HepG2 (cell line): ENCODE results near the gene U2AF1L4. TPM values are rescaled to one million over a fixed set of nuclear protein-coding genes. Genes with fewer than 3 reads are reported as not detected.

ENCODE experiments used
- CBX5 ChIP-seq: sonication (generic); formaldehyde crosslinking; IDR thresholded peaks from 2 replicates; pipeline ENCODE4 v1.4.0; 2020; ENCODE audit warnings: missing genetic modification reagents, borderline replicate concordance
- CEBPG ChIP-seq: IDR thresholded peaks from 2 replicates; pipeline ENCODE4 v1.6.1; 2016
- ELF3 ChIP-seq: IDR thresholded peaks from 2 replicates; pipeline ENCODE4 v1.6.1; 2016; ENCODE audit warnings: missing genetic modification reagents, missing compliant biosample characterization
- ELK4 ChIP-seq: sonication (generic); formaldehyde crosslinking; IDR thresholded peaks from 2 replicates; pipeline ENCODE4 v1.9.0; 2021; ENCODE audit warnings: missing genetic modification reagents, borderline replicate concordance
- GATAD1 ChIP-seq: IDR thresholded peaks from 2 replicates; pipeline ENCODE4 v1.6.1; 2016; ENCODE audit warnings: missing genetic modification reagents, missing compliant biosample characterization
- GTF2F1 ChIP-seq: fragments of 150-350 bp; IDR thresholded peaks from 2 replicates; pipeline ENCODE4 v1.6.1; 2014; ENCODE audit warnings: low read length
- HCFC1 ChIP-seq: fragments of 150-350 bp; IDR thresholded peaks from 2 replicates; pipeline ENCODE4 v1.6.1; 2014; ENCODE audit warnings: low read depth, low read length
- IRF1 ChIP-seq: sonication (generic); formaldehyde crosslinking; IDR thresholded peaks from 2 replicates; pipeline ENCODE4 v1.4.0; 2020; ENCODE audit warnings: low read depth, mild to moderate bottlenecking, missing genetic modification reagents
- KDM3A ChIP-seq: IDR thresholded peaks from 2 replicates; pipeline ENCODE4 v1.6.1; 2018; ENCODE audit warnings: low read depth, missing compliant biosample characterization
- NFRKB ChIP-seq: fragments of 450-650 bp; IDR thresholded peaks from 2 replicates; pipeline ENCODE4 v1.6.1; 2017
- NR2F2 ChIP-seq: IDR thresholded peaks from 2 replicates; pipeline ENCODE4 v1.6.1; 2012; ENCODE audit warnings: low read depth, inconsistent platforms, borderline replicate concordance
- PHF5A ChIP-seq: IDR thresholded peaks from one replicate; pipeline ENCODE4 v1.6.1; 2018; ENCODE audit warnings: low read depth, missing genetic modification reagents; ENCODE audit not compliant: unreplicated experiment
- REPIN1 ChIP-seq: sonication (generic); formaldehyde crosslinking; IDR thresholded peaks from 2 replicates; pipeline ENCODE4 v1.8.0; 2022; ENCODE audit warnings: missing genetic modification reagents, low read depth, mild to moderate bottlenecking, borderline replicate concordance
- SALL1 ChIP-seq: sonication (generic); formaldehyde crosslinking; IDR thresholded peaks from 2 replicates; pipeline ENCODE4 v1.8.0; 2022; ENCODE audit warnings: mild to moderate bottlenecking, missing genetic modification reagents
- SMARCE1 ChIP-seq: fragments of 450-650 bp; IDR thresholded peaks from 2 replicates; pipeline ENCODE4 v1.6.1; 2017; ENCODE audit warnings: borderline replicate concordance
- SNAPC5 ChIP-seq: sonication (generic); formaldehyde crosslinking; IDR thresholded peaks from 2 replicates; pipeline ENCODE4 v1.8.1; 2023; ENCODE audit warnings: mild to moderate bottlenecking, missing genetic modification reagents, borderline replicate concordance
- ZBTB25 ChIP-seq: IDR thresholded peaks from 2 replicates; pipeline ENCODE4 v1.6.1; 2018; ENCODE audit warnings: missing genetic modification reagents
- ZNF138 ChIP-seq: sonication (generic); formaldehyde crosslinking; IDR thresholded peaks from 2 replicates; pipeline ENCODE4 v1.5.0; 2020; ENCODE audit warnings: mild to moderate bottlenecking, low read depth, missing genetic modification reagents
- ZNF160 ChIP-seq: sonication (generic); formaldehyde crosslinking; IDR thresholded peaks from 2 replicates; pipeline ENCODE4 v1.8.0; 2022; ENCODE audit warnings: mild to moderate bottlenecking, inconsistent platforms, missing genetic modification reagents
- ZNF335 ChIP-seq: sonication (generic); formaldehyde crosslinking; IDR thresholded peaks from 2 replicates; pipeline ENCODE4 v1.4.0; 2020; ENCODE audit warnings: missing genetic modification reagents
- ZNF484 ChIP-seq: sonication (generic); formaldehyde crosslinking; IDR thresholded peaks from 2 replicates; pipeline ENCODE4 v1.5.1; 2020; ENCODE audit warnings: mild to moderate bottlenecking, low read depth, missing genetic modification reagents, borderline replicate concordance
- polyA plus RNA-seq, 8 experiments: library from polyadenylated mRNA; depleted of rRNA in 3 of 8; stranded (reverse) in 7 of 8; unstranded in 1 of 8; fragments of >200 nt; fragmentation: Illumina TruSeq in 4 of 8; extraction: Trizol in 4 of 8; gene quantifications; 2 replicates each; pipeline versions ENCODE4 v1.2.1 to v1.2.3, GENCODE V29; 2011 to 2016; ENCODE audit warnings: low read depth in 4 of 8, missing spikeins in 1 of 8, mixed read lengths in 1 of 8; ENCODE audit not compliant: insufficient read depth in 1 of 8
- total RNA-seq, 5 experiments: library from RNA; depleted of rRNA; stranded (reverse); fragments of >200 nt; fragmentation: Illumina TruSeq; extraction: Trizol; gene quantifications; 2 replicates each; pipeline ENCODE4 v1.2.3, GENCODE V29; 2016; ENCODE audit warnings: low read depth in 1 of 5
- TF ChIP-seq, protein P1 (sequence below): sonication (generic); formaldehyde crosslinking; IDR thresholded peaks from 2 replicates; pipeline ENCODE4 v1.4.0; 2020; ENCODE audit warnings: mild to moderate bottlenecking, missing genetic modification reagents
- TF ChIP-seq, protein P2 (sequence below): sonication (generic); formaldehyde crosslinking; IDR thresholded peaks from 2 replicates; pipeline ENCODE4 v1.4.0; 2020; ENCODE audit warnings: missing genetic modification reagents
- TF ChIP-seq, protein P3 (sequence below): sonication (generic); formaldehyde crosslinking; IDR thresholded peaks from 2 replicates; pipeline ENCODE4 v1.4.0; 2020; ENCODE audit warnings: missing genetic modification reagents, mild to moderate bottlenecking, borderline replicate concordance

U2AF1L4 gene
- total and polyA plus RNA-seq, 2 of the 13 experiments (the other 11 are each of a cell fraction or from before 2014, with no cell fraction given), result 7.9 to 15.4 TPM

DNA sequence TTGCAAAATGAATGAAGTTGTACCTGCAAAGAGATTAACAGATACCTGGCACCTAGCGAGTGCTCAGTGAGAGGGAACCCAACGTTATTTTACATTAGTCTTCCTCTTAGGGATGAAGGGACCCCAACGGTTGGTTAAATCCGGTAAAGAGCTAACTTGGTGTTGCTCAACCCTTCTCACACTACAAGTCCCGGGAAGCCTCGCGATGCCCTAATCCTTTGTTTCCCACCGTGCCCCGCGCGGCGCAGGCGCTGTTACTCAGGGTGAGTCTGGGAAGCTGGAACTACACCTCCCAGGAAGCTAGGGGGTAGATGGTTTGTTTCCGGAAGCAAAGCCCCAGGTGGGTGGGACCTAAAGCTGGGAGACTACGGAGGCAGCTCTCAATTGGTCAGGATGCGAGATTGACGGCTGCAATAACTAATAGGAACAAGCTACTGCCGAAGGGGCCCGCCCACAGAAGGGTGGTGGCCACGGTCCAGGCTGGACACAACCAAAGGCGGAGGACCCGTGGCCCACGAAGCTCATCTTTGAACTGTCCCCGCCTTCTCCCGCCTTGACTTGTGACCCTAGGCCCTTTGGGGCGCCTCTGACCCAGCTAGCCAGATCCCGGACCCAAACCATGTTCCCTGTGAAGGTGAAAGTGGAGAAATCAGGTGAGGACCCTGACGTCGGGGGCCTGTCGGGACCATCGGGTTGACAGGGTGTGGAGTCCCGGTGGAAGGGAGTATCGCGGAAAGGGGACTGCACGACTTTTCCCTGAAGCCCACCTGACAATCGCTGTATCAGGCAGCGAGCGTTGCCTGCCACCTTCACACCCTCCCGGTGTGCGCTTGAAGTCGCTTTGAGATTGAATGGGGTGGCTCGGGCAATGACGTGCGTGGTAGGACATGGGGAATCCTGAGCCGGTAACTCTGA, 3.1 kb upstream of the U2AF1L4 start, which contains the start of gene LIN37 (continued):
- no peak for TF ChIP-seq IRF1 (CRISPR knock-in tag)
- peak; percentile 95 for TF ChIP-seq HCFC1
- TF ChIP-seq ZNF160 (CRISPR knock-in tag), result no peak
- TF ChIP-seq, protein P1, sequence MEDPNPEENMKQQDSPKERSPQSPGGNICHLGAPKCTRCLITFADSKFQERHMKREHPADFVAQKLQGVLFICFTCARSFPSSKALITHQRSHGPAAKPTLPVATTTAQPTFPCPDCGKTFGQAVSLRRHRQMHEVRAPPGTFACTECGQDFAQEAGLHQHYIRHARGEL, result no peak
- TF ChIP-seq GTF2F1, result no peak
- TF ChIP-seq ZBTB25, result no peak; the same call in 1 of the 2 replicates
- TF ChIP-seq PHF5A (CRISPR knock-in tag), result no peak
- peak; percentile 97 for TF ChIP-seq CEBPG (CRISPR knock-in tag)
- TF ChIP-seq ZNF138 (CRISPR knock-in tag), result no peak
- TF ChIP-seq SMARCE1, result no peak
- peak; percentile 34; the same call in 1 of the 2 replicates for TF ChIP-seq ZNF335 (CRISPR knock-in tag)
- TF ChIP-seq SNAPC5 (CRISPR knock-in tag), result 0 out of 2 replicates have a peak, but pooled peaks have one; percentile 46
- TF ChIP-seq, protein P2, sequence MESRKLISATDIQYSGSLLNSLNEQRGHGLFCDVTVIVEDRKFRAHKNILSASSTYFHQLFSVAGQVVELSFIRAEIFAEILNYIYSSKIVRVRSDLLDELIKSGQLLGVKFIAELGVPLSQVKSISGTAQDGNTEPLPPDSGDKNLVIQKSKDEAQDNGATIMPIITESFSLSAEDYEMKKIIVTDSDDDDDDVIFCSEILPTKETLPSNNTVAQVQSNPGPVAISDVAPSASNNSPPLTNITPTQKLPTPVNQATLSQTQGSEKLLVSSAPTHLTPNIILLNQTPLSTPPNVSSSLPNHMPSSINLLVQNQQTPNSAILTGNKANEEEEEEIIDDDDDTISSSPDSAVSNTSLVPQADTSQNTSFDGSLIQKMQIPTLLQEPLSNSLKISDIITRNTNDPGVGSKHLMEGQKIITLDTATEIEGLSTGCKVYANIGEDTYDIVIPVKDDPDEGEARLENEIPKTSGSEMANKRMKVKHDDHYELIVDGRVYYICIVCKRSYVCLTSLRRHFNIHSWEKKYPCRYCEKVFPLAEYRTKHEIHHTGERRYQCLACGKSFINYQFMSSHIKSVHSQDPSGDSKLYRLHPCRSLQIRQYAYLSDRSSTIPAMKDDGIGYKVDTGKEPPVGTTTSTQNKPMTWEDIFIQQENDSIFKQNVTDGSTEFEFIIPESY (CRISPR knock-in tag), result no peak
- TF ChIP-seq CBX5, result no peak
- 0 out of 2 replicates have a peak, but pooled peaks have one; percentile 51 for TF ChIP-seq REPIN1 (CRISPR knock-in tag)
- TF ChIP-seq ELK4, result no peak
- no peak for TF ChIP-seq NFRKB
- TF ChIP-seq, protein P3, sequence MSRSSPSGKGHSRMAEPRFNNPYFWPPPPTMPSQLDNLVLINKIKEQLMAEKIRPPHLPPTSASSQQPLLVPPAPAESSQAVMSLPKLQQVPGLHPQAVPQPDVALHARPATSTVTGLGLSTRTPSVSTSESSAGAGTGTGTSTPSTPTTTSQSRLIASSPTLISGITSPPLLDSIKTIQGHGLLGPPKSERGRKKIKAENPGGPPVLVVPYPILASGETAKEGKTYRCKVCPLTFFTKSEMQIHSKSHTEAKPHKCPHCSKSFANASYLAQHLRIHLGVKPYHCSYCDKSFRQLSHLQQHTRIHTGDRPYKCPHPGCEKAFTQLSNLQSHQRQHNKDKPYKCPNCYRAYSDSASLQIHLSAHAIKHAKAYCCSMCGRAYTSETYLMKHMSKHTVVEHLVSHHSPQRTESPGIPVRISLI (CRISPR knock-in tag), result peak; percentile 35; the same call in 1 of the 2 replicates
- TF ChIP-seq ELF3 (CRISPR knock-in tag), result peak; percentile 68
- TF ChIP-seq NR2F2, result peak; percentile 74; the same call in 1 of the 2 replicates
- TF ChIP-seq SALL1 (CRISPR knock-in tag), result peak; percentile 63
- TF ChIP-seq KDM3A, result no peak
- TF ChIP-seq ZNF484 (CRISPR knock-in tag), result no peak
- TF ChIP-seq GATAD1 (CRISPR knock-in tag), result peak; percentile 93
